Neural cell (in vitro differentiated cells): ENCODE data around the gene RAG2. TPM values are rescaled to one million over a fixed set of nuclear protein-coding genes. Genes with fewer than 3 reads are reported as not detected.

Source experiments
- H2AFZ ChIP-seq: fragments of 200-600, 300-800 bp; sonication (generic), shearing (Covaris generic); 2 replicates; pipeline ENCODE4 v1.6.0; 2014; ENCODE audit warnings: low read depth, mild to moderate bottlenecking, antibody characterized with exemption, low read length, moderate library complexity
- H3F3A ChIP-seq: fragments of 200-600 bp; shearing (Covaris generic); 2 replicates; pipeline ENCODE4 v1.6.1; 2016; ENCODE audit warnings: mild to moderate bottlenecking, moderate library complexity, mixed read lengths, antibody characterized with exemption, low read length; ENCODE audit not compliant: insufficient read depth, poor library complexity, severe bottlenecking
- H3K27ac ChIP-seq: fragments of 200-600, 300-800 bp; sonication (generic), shearing (Covaris generic); 2 replicates; pipeline ENCODE4 v1.5.1; 2014; ENCODE audit warnings: mild to moderate bottlenecking, low read length, moderate library complexity
- H3K27me3 ChIP-seq: fragments of 300-800, 200-600 bp; sonication (generic), shearing (Covaris generic); 2 replicates; pipeline ENCODE4 v1.6.0; 2014; ENCODE audit warnings: mild to moderate bottlenecking, low read depth, low read length, moderate library complexity; ENCODE audit not compliant: insufficient read depth
- H3K36me3 ChIP-seq: fragments of 300-800, 200-600 bp; sonication (generic), shearing (Covaris generic); 2 replicates; pipeline ENCODE4 v1.5.1; 2014; ENCODE audit warnings: mild to moderate bottlenecking, antibody characterized with exemption, low read length, moderate library complexity; ENCODE audit not compliant: insufficient read depth
- H3K4me2 ChIP-seq: fragments of 300-800, 200-600 bp; sonication (generic), shearing (Covaris generic); 2 replicates; pipeline ENCODE4 v1.6.0; 2014; ENCODE audit warnings: mild to moderate bottlenecking, low read length
- H3K4me3 ChIP-seq: fragments of 300-800, 200-600 bp; sonication (generic), shearing (Covaris generic); 2 replicates; pipeline ENCODE4 v1.5.1; 2014; ENCODE audit warnings: mild to moderate bottlenecking, low read length, moderate library complexity
- H3K79me2 ChIP-seq: fragments of 200-600 bp; shearing (Covaris generic); replicated peaks from 2 replicates; pipeline ENCODE4 v1.6.0; 2014; ENCODE audit warnings: mild to moderate bottlenecking, low read length, moderate library complexity; ENCODE audit not compliant: insufficient read depth
- H3K9ac ChIP-seq: fragments of 300-800, 200-600 bp; sonication (generic), shearing (Covaris generic); 2 replicates; pipeline ENCODE4 v1.6.1; 2016; ENCODE audit warnings: mild to moderate bottlenecking, low read length, mixed read lengths
- H3K9me2 ChIP-seq: fragments of 200-600 bp; shearing (Covaris generic); 2 replicates; pipeline ENCODE4 v1.6.1; 2016; ENCODE audit warnings: mild to moderate bottlenecking, low read length, mixed read lengths; ENCODE audit not compliant: insufficient read depth
- H3K9me3 ChIP-seq: fragments of 200-600, 300-800 bp; sonication (generic), shearing (Covaris generic); 2 replicates; pipeline ENCODE4 v1.6.1; 2016; ENCODE audit warnings: mild to moderate bottlenecking, mixed run types, low read length, moderate library complexity, mixed read lengths
- H4K20me1 ChIP-seq: fragments of 200-600 bp; shearing (Covaris generic); 2 replicates; pipeline ENCODE4 v1.6.1; 2016; ENCODE audit warnings: mild to moderate bottlenecking, mixed run types; ENCODE audit not compliant: insufficient read depth
- EP300 ChIP-seq: fragments of 450-650 bp; conservative IDR thresholded peaks from 2 replicates; pipeline ENCODE4 v1.6.1; 2014; ENCODE audit warnings: antibody characterized with exemption, mild to moderate bottlenecking, moderate library complexity; ENCODE audit not compliant: poor library complexity, severe bottlenecking
- EZH2 ChIP-seq: fragments of 200-600, 300-800 bp; shearing (Covaris generic), sonication (generic); IDR thresholded peaks from 2 replicates; pipeline ENCODE4 v1.6.1; 2014; ENCODE audit warnings: antibody characterized with exemption, low read length, borderline replicate concordance, mild to moderate bottlenecking; ENCODE audit not compliant: insufficient read depth, poor library complexity, severe bottlenecking
- MXI1 ChIP-seq: fragments of 450-650 bp; conservative IDR thresholded peaks from 2 replicates; pipeline ENCODE4 v1.6.1; 2014; ENCODE audit warnings: antibody characterized with exemption, mild to moderate bottlenecking; ENCODE audit not compliant: poor library complexity, severe bottlenecking
- POLR2AphosphoS5 ChIP-seq: IDR thresholded peaks from 2 replicates; pipeline ENCODE4 v1.6.1; 2012
- RAD21 ChIP-seq: fragments of 450-650 bp; conservative IDR thresholded peaks from 2 replicates; pipeline ENCODE4 v1.6.1; 2014; ENCODE audit warnings: antibody characterized with exemption, mild to moderate bottlenecking, moderate library complexity
- SMC3 ChIP-seq: fragments of 450-650 bp; conservative IDR thresholded peaks from 2 replicates; pipeline ENCODE4 v1.6.1; 2014; ENCODE audit warnings: antibody characterized with exemption, mild to moderate bottlenecking, moderate library complexity; ENCODE audit not compliant: poor library complexity
- TAF1 ChIP-seq: IDR thresholded peaks from 2 replicates; pipeline ENCODE4 v1.6.1; 2012; ENCODE audit warnings: low read depth
- polyA plus RNA-seq: library from polyadenylated mRNA; depleted of rRNA; stranded (reverse); fragments of >200 nt; gene quantifications from 2 replicates; pipeline ENCODE4 v1.2.3, GENCODE V29; 2014
- TF ChIP-seq, protein P1 (sequence below): fragments of 450-650 bp; IDR thresholded peaks from 2 replicates; pipeline ENCODE4 v1.5.1; 2014; ENCODE audit warnings: antibody characterized with exemption, mild to moderate bottlenecking, moderate library complexity; ENCODE audit not compliant: poor library complexity, severe bottlenecking
- TF ChIP-seq, protein P2 (sequence below): IDR thresholded peaks from 2 replicates; pipeline ENCODE4 v1.6.1; 2012; ENCODE audit warnings: borderline replicate concordance

RAG2 gene
- polyA plus RNA-seq, 1 donor from 2014 or later, result not detected

DNA sequence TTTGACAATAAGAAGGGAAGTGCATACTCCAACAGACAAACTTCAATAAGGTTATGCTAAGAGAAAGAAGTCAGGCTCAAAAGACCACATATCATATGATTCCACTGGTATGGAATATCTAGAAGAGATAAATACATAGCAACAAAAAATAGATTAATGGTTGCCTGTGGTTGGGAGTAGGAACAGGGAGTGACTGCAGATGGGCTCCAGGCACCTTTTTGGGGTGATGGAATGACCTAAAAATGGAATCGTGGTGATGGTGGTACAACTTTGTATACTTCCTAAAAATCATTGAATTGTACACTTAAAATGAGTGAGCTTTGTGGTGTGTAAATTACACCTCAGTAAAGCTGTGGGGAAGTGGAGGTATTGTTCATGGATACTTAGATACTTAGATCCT lies 29.0 kb upstream of the RAG2 start:
- TF ChIP-seq, protein P1, sequence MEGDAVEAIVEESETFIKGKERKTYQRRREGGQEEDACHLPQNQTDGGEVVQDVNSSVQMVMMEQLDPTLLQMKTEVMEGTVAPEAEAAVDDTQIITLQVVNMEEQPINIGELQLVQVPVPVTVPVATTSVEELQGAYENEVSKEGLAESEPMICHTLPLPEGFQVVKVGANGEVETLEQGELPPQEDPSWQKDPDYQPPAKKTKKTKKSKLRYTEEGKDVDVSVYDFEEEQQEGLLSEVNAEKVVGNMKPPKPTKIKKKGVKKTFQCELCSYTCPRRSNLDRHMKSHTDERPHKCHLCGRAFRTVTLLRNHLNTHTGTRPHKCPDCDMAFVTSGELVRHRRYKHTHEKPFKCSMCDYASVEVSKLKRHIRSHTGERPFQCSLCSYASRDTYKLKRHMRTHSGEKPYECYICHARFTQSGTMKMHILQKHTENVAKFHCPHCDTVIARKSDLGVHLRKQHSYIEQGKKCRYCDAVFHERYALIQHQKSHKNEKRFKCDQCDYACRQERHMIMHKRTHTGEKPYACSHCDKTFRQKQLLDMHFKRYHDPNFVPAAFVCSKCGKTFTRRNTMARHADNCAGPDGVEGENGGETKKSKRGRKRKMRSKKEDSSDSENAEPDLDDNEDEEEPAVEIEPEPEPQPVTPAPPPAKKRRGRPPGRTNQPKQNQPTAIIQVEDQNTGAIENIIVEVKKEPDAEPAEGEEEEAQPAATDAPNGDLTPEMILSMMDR, result no peak
- TF ChIP-seq POLR2AphosphoS5, result no peak
- no peak for TF ChIP-seq SMC3
- TF ChIP-seq RAD21, result no peak
- TF ChIP-seq EZH2, result no peak
- no peak for TF ChIP-seq MXI1
- H3K27me3 ChIP-seq, result no peaks in the 10 kb centered on the region
- H3K36me3 ChIP-seq, result no peaks in the 10 kb centered on the region
- no peak overlapping the region for H3K4me2 ChIP-seq
- H3K9me2 ChIP-seq, result no peaks in the 10 kb centered on the region
- H3K4me3 ChIP-seq, result no peak overlapping the region
- H2AFZ ChIP-seq, result no peak overlapping the region
- no peaks in the 10 kb centered on the region for H3F3A ChIP-seq
- no peaks in the 10 kb centered on the region for H4K20me1 ChIP-seq
- no peak overlapping the region for H3K27ac ChIP-seq
- H3K79me2 ChIP-seq, result no peaks in the 10 kb centered on the region
- H3K9me3 ChIP-seq, result no peaks in the 10 kb centered on the region
- no peak overlapping the region for H3K9ac ChIP-seq

DNA sequence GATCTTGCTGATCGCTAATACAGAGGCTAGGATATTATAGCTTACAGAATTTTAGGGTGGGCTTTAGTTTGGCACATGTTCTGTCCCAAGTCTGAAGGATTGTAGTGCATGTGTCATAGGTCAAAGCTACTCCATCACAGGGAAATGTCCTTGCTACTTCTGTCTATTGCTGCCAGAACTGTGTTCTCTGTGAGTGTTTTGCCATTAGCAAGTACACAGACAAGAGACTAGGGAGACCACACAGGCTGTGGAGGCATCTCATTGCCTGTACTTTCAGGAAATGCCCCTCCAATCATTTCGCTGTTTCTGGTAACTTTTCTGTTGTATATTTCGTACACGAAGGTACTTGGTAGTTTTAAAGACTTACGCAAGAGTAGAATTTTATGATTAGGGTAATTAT lies 25.5 kb upstream of the RAG2 start:
- H3K27me3 ChIP-seq, result no peaks in the 10 kb centered on the region
- H3K27ac ChIP-seq, result no peak overlapping the region
- H3K9me2 ChIP-seq, result no peaks in the 10 kb centered on the region
- no peaks in the 10 kb centered on the region for H3F3A ChIP-seq
- H3K79me2 ChIP-seq, result no peaks in the 10 kb centered on the region
- no peaks in the 10 kb centered on the region for H3K36me3 ChIP-seq
- no peak overlapping the region for H2AFZ ChIP-seq
- no peak overlapping the region for H3K4me2 ChIP-seq
- no peak overlapping the region for H3K9ac ChIP-seq
- H3K4me3 ChIP-seq, result no peak overlapping the region
- H4K20me1 ChIP-seq, result no peaks in the 10 kb centered on the region
- TF ChIP-seq RAD21, result no peak
- TF ChIP-seq SMC3, result no peak
- no peak for TF ChIP-seq MXI1
- TF ChIP-seq POLR2AphosphoS5, result no peak
- TF ChIP-seq TAF1, result no peak
- TF ChIP-seq, protein P2, sequence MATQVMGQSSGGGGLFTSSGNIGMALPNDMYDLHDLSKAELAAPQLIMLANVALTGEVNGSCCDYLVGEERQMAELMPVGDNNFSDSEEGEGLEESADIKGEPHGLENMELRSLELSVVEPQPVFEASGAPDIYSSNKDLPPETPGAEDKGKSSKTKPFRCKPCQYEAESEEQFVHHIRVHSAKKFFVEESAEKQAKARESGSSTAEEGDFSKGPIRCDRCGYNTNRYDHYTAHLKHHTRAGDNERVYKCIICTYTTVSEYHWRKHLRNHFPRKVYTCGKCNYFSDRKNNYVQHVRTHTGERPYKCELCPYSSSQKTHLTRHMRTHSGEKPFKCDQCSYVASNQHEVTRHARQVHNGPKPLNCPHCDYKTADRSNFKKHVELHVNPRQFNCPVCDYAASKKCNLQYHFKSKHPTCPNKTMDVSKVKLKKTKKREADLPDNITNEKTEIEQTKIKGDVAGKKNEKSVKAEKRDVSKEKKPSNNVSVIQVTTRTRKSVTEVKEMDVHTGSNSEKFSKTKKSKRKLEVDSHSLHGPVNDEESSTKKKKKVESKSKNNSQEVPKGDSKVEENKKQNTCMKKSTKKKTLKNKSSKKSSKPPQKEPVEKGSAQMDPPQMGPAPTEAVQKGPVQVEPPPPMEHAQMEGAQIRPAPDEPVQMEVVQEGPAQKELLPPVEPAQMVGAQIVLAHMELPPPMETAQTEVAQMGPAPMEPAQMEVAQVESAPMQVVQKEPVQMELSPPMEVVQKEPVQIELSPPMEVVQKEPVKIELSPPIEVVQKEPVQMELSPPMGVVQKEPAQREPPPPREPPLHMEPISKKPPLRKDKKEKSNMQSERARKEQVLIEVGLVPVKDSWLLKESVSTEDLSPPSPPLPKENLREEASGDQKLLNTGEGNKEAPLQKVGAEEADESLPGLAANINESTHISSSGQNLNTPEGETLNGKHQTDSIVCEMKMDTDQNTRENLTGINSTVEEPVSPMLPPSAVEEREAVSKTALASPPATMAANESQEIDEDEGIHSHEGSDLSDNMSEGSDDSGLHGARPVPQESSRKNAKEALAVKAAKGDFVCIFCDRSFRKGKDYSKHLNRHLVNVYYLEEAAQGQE, result no peak
- TF ChIP-seq EZH2, result no peak
- TF ChIP-seq, protein P1, result no peak
- TF ChIP-seq EP300, result no peak
- H3K9me3 ChIP-seq, result no peaks in the 10 kb centered on the region
